Stimulated activated CD8-positive, alpha-beta memory T cell treated with anti-CD3 and anti-CD28 coated beads, Interleukin-7, amount 100 ng/mL, for 24 hours (primary cell): ENCODE data around the gene KYAT1.

Experiments
- DNase-seq: peaks from one replicate; pipeline ENCODE4 v3.0.0-alpha.2; 2020; ENCODE audit warnings: low read depth

The KYAT1 gene

DNA sequence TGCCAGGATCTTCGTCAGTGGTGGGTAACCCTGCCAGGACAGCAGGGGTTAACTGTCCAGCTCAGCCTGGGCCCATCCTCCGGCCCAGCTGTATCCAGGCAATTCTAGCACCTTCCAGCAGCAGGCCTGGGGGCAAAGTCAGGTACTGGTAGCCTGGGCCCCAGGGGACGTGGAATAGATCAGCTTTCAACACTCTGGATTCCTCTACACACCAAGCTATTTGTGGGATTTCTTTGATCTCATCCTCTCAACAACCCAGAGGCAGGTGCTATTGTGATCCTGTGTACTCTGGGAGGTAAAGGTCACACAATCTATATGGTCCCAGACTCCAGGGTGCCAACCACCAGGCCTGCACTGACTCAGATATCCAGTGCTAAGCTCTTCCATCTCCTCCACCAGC is 43.4 kb downstream of the KYAT1 start:
- no peak for DNase-seq

DNA sequence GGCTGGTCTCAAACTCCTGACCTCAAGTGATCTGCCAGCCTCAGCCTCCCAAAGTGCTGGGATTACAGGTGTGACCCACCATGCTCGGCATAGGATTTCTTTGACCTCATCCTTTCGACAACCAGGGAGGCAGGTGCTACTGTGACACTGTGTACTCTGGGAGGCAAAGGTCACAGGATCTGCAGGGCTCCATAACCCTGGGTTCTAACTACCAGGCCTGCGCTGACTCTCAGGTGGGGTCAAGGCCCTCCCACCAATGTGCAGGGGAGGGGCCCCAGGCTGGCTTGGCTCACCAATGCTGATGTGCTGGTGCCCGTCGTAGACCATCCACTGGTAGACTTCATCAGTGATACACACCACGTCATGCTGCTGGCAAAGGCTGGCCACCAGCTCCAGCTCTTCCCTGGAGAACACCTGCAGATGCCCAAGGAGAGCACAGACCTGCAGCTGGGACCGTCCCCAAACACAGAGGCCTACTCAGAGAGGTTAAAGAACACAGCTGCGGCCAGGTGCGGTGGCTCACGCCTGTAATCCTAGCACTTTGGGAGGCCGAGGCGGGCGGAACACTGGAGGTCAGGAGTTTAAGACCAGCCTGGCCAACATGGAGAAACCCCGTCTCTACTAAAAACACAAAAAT is 45.1 kb downstream of the KYAT1 start:
- no peak for DNase-seq

DNA sequence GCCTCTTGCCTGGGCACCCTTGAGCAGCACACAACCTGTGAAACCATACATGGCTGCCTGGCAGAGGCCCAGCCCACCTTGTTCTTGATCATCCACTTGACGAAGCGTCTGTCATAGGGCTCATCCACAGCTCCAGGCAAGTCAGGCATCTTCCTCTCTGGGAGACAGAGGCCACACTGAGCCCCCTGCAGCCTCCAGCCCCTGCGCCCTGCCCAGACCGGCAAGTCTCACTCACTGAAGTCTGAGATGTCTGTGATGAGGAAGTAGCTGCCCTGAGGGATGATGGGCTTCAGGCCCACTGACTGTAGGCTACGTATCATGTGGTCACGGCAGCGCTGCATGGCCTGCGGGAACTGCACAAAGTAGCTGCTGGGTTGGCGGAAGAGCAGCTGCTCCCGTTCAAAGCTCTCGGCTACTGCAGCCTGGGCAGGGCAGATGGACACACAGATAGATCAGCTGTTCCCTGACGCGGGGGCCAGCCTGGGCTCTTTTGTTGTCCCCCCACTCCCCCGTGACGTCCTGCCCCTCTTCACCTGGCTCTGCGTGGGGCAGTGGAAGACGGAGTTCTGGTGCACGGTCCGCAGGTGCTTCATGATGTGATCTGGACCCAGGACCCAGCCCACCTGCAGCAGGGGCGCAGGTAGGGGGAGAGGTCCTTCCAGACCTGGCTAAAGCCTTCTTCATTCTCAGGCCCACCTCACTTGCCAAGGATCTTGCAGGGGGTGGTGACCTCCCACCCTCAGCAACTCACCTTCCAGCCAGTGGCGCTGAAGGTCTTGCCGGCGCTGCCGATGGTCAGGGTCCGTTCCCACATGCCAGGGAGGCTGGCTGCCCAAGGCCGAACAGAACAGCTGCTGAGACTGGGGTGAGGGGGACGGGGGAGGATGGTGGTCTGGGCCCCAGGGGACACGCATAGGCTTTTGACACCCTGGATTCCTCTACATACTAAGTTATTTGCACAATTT is 46.2 kb downstream of the KYAT1 start:
- DNase-seq = no peak

DNA sequence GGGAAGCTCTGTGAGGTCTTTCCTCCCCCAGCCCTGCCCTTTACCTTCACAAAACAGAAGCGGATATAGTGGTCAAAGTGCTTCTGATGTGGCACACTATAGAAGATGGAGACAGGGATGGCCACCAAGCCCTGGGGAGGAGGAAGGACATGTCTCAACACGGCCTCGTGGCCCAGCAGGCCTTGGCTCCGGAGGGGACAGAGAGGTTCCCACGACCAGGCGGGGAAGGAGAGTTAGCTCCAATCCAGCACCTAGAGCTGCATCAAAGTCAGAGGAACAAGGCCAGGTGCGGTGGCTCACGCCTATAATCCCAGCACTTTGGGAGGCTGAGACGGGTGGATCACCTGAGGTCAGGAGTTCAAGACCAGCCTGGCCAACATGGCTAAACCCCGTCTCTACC is 48.1 kb downstream of the KYAT1 start:
- no peak for DNase-seq

DNA sequence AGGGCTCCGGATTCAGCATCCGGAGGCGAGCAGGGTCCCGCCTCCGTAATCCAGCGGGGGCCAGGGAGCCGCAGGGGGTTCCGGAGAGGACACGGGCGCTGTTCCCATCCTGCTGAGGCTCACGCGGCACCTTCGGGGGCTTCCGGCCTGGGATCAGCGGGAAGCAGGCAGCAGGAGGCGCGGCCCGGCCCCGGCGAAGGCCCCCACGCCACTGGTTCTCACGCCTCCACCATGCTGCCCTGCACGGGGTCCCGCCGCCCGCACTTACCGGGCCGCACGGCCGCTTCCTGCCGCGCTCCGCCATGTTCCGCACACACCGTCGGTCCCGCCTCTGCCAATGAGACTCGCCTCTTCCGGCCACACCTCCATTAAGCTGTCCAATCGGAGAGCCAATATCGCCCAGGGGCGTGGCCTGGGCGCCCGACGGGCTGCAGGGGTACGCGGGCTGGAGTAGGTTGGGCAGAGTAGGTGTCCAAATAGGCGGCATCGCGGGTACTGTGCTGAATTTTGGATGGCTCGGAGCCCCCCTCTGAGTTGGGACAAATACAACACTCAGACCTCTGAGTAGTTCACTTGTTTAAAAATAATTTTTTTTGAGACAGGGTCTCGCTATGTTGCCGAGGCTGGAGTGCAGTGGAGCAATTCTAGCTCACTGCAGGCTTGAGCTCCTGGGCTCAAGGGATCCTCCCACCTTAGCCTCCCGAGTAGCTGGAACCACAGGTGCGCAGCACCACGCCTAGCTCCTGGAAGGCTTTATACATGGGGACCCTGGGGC is 52.1 kb downstream of the KYAT1 start, which contains the start of gene SPOUT1:
Gene SPOUT1 (minus strand): TSS at position 318 of the 775 bp plus-strand sequence. CDS start 14 bp downstream, at position 304.
- DNase-seq = peak; percentile 87

DNA sequence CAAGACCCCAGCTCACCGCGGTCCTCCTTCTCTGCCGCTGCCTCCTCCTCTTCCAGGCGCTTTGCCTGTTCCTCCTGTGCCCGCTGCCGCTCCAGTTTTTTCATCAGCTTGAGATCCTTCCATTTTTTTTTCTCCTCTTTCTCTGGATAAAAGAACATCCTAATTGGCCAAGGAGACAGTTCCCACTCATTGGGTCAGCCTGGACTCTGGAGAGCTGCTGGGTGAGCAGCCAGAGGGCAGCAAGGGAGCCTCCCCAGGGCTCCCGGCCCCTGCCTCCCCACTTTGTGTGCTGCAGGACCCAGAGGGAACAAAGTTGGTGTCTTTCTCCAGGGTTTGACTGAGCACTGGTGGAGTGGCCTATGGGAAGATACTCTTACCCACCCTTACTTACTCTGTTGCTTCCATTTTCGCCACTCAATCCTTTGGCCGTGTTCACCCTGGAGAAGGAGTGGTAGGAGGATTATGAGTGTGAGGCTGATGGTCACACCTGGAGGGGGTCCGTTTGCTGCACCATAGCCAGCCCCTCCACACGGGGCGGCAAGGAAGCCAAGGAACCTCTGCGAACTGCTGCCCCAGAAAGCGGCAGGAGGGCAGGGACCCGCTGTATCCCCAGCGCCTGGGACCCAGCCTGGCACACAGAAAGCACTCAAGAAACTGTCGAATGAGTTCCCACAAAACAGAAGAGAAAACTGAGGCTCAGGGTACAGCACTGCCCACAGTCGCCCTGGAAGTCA is 52.9 kb downstream of the KYAT1 start:
- no peak for DNase-seq

DNA sequence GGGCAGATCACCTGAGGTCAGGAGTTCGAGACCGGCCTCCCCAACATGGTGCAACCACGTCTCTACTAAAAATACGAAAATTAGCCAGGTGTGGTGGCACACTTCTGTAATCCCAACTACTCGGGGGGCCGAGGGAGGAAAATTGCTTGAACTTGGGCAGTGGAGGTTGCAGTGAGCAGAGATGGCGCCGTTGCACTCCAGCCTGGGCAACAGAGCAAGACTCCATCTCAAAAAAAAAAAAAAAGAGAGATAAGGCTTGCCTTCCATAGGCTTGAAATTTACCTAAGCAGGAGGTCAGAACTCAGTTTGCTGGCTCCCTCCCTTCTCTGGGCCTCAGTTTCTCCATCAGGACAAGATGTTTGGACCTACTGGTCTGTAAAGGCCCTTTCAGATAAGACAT is 53.5 kb downstream of the KYAT1 start:
- no peak for DNase-seq

DNA sequence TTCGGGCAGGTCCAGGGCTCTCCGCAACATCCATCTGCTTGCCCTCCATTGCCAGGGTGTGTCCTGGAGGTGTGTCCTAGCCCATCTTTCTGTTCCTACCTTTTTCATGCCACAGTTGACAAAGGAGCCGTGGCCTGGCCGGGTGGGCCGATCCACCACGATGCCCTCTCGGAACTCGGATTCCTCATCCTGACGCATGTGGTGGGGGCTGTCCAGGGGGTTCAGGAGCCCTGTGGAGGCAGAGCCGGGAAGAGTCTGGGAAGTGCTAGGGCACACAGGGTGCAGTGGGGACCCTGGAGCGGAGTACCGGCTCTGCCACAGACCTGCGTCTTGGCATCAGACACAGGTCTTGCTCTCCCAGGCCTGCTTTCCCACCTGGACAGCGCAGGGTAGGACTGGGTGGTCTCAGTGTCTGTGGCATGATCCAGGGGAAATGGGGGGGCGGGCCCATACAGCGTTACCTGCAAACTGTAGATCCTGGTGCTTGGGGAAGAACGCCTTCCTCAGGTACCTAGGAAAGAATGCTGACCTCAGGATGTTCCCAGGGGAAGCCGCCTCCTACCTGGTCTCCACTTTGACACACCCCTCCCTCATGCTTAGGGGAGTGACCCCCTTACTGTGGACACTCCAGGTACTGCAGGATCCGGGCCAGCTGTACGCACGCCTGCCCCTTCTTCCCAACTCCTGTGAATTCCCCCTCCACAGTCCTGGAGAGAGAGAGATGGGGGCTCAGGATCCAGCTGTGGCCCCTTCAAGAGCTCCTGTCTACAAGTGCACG is 55.6 kb downstream of the KYAT1 start:
- DNase-seq = no peak

DNA sequence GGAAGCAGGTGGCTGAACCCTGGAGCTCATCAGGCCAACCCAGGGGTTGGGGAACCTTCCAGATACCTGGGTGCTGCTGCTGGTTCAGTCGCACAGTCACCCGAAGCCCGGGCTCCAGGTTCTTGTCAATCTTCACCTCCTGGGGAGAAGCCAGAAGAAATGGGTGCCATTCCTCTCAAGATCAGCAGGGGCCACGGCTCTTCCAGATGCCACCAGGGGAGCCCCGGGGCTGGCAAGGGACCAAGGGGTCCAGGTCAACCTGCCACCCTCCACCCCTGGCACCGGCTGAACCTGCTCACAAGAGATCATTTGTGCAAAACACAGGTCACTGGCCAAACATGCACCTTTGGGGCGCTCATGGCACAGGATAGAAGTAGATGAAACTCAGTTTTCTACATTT is 56.8 kb downstream of the KYAT1 start:
- DNase-seq = no peak

DNA sequence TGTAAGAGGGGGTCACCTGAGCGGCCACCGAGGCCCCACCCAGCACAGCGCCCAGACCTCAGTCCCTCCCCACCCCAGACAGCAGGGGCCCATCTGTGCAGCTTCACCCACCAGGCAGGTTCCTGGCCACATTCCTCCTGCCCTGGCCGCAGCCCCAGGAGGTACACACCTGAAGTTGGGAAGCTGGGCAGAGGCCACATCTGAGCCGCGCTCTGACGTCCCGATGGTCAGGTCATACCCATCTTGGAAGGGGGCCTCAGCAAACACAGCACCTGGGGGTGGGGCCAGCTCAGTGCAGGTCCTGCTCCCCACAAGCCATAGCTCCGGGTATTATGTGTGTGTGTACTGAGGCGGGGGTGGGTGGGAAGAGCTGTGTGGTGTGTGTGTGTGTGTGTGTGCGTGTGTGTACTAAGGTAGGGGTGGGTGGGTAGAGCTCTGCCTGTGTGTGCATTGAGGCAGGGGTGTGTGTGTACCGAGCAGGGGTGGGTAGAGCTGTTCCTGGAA is 57.8 kb downstream of the KYAT1 start:
- DNase-seq = no peak

DNA sequence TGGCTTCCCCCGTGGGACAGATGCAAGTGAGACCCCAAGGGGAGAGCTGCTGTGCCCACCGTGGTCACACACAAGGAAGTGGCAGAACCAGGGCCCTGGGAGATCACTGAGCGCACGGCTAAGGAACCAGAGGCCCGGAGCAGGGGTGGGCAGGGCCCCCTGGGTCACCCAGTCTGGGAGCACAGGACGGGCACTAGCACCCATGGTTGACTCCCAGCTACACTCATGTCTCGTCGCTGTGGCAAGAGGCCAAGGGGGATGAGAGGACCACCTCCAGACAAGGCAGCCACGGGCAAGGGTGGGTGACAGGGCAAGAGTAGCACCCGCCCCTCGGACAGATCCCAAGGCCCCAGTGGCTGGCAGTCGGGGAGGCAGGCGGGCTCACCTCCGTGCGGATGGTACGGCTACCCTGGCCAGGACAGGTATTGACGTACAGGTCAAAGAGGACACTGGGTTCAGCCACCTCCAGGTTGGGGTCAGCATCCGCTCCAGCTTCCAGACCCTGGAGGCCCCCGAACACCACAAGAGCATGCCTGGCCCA is 58.3 kb downstream of the KYAT1 start:
- DNase-seq = no peak

DNA sequence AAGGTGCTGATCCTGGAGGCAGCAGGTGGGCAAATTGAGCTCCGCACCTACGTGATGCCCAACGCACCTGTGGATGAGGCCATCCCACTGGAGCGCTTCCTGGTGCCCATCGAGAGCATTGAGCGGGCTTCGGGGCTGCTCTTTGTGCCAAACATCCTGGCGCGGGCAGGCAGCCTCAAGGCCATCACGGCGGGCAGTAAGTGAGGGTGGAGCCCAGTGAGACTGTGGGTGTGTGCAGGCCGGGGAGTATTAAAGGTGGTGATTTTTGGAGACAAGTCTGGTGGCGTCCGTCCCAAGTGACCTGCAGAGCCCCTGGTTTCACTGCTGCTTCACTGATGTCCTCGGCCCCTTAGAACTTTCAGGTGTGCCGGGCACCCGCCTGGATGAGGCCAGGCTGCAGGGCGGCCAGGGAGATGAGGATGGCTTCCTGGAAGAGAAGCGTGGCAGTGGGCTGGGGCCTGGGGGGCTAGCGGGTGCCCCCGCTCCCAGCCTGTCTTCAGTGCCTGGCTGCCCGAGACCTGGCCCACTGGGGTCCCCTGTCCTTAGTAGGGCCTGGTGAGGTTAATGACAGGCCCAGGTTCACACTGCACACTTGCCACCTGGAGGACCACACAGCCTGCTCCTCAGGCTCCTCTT is 59.2 kb downstream of the KYAT1 start:
- no peak for DNase-seq

DNA sequence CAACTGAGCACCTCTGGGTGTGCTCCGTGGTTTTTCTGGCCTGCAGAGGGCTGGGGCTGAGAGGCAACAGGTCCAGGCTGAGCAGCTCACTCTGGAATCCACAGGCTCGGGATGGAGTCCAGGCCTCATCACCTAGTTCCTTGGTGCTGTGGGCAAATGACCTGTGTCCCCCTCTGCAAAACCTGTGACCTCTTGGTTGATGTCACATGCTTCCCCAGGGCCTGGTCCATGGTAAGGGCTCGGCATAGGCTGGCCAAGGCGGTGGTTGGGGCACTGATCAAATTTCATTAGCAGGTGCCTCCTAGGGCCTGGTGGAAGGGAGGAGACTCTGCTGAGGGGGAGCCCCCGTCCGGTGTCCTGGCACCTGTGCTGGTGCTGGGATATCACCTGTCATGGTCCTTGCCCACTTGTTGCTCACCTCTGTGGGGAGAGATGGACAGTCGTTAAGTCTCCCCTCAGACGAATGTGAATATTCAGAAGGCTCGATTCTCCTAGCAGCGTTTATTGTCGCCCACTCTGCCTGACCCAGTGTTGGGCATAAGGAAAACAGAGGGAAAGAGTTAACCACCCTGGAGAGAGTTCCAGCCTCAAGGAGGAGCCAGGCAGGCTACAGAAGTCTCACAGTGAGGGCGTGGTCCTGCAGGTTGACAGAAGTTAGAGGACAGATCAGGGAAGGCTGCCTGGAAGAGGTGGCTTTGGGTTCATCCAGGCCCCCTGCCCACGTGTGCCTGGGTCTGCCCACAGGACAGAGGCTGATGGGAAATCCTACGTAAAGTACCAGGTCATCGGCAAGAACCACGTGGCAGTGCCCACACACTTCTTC is 60.0 kb downstream of the KYAT1 start:
- DNase-seq = no peak

DNA sequence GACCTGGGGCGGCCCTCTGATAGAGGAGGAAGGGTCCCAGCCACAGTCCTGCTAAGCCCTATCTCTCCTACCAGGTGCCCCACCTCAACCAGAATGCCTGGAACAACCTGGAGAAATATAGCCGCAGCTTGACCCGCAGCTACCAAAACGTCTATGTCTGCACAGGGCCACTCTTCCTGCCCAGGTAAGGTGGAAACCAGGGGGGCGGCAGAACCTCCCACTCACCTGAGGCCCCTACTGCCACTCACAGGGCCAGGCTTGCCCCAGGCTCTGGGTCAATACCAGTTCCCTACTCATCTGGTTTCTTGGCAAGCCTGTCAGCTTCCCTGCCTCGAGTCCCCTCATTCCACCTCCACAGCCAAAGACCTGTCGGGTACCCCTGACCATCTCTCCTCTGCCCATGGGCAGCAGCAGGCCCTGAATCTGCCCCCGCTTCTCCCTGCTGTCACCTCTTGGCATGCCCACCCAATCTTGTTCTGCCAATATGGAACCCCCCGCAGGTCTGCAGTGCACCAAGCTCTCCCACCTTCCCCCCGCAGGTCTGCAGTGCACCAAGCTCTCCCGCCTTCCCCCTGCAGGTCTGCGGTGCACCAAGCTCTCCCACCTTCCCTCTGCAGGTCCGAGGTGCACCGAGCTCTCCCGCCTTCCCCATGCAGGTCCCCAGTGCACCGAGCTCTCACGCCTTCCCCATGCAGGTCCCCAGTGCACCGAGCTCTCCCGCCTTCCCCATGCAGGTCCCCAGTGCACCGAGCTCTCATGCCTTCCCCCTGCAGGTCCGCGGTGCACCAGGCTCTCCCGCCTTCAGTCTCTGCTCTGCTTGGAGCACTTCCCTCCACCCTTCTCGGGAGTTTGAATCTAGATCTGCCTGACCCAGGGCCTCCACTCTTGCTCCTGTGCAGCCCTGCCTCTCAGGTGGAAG is 60.8 kb downstream of the KYAT1 start:
- DNase-seq = no peak

DNA sequence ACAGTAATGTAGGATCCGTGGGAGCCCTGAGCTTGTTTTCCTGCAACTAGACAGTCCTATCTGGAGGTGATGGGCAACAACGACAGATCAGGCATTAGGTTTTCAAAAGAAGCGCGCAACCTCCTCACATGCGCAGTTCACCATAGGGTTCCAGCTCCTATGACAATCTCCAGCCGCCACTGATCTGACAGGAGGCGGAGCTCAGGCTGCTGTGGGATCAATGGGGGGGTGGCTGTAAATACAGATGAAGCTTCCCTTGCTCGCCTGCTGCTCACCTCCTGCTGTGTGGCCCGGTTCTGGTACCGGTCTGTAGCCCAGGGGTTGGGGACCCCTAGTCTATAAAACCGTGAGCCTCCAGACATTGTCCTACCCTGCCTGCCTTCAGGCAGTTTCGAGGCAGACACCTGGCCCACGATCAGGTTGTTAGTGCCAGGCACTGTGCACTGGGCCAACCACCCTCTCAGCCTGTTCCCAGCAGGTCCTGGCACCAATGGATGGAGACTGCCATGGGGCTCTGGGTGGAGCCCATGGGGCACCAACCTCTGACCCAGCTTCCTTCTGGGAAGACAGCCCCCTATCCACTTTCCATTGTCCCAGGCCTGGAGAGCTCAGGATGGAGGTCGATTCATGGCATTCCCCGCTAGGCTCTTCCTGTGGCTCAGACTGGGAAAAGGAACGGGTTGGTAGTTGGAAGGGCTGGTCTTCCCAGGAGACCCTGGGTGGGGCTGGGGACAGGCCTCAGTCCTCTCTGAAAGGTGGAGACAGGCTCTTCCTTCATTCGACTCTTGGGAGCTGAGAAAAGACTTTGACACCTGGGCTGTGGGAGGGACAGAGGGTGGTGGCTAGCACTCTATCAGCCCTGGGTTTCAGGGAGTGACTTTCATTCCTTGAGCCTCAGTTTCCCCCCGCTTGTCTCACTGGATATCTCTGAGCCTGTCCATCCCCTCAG is 61.8 kb downstream of the KYAT1 start:
- no peak for DNase-seq

DNA sequence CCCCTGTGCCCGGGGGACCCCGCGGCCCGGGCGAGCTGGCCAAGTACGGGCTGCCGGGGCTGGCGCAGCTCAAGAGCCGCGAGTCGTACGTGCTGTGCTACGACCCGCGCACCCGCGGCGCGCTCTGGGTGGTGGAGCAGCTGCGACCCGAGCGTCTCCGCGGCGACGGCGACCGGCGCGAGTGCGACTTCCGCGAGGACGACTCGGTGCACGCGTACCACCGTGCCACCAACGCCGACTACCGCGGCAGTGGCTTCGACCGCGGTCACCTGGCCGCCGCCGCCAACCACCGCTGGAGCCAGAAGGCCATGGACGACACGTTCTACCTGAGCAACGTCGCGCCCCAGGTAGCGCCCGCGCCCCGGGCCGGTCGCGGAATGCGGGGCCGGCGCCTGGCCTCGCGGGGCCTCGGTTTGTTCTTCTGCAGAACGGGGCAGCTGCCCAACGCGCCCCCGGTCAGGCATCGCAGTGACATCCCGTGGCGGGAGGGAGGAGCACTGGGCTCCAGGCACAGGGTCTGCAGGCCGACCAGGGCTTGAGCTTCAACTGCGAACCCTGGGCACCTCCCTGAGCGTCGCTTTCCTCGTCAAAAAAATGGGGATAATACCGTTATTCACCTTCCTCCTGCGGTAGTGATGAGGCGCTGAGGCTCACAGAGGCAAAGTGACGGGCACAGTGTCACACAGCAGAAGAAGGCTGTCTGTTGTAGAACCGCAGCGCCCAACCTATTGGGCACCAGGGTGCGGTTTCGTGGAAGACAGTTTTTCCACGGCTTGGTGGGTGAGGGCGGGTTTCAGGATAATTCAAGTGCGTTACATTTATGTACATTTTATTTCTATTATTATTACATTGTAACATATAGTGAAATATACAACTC is 62.7 kb downstream of the KYAT1 start:
- no peak for DNase-seq
